ENCODE measurements around the gene PROCA1.

DNA sequence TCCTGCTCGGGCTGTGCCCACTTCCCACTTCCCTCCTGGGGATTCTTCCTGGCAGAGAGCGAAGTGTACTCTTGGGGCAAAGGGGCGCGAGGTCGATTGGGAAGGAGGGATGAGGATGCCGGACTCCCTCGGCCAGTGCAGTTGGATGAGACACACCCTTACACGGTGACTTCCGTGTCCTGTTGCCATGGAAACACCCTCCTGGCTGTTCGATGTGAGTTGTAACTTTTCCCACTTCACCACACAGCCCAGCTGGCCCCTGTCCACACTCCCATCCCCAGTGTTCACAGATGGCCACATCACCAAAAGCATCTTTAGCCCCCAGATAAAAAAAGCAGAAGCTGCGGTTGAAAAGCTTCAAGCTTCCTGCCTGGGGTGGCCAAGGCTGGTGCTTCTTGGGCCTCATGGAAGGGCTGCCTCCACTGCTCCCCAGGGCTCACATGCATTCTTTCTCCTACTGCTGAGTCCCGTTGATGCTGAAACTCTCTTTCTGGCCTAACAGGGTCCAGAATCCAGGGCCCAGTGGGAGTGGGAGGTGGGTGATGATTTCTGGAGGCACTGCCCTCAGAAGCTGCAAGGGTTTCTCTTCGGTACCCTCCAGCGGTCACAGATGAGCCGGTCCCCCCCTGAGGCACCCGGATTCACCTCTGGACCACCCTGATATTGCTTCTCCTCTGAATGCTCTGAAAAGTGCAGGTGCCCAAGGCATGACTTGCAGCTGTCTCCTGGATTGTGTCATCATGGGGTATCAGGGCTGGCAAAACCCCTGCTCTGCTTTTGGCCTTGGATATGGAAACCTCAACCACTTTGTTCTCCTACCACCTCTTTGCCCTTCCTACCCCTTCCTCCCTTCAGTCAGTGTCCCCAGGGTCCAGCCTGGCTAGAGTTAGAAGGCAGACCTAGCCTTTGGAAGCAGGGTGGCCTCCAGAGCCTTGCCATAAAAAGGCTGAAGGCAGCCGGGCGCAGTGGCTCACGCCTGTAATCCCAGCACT, 30.0 kb upstream of the PROCA1 start:
- TF ChIP-seq EP300 (IDR thresholded peaks at IDR 0.05; ENCODE audit: borderline replicate concordance in 1 of 2, low read depth in 2 of 2, low read length in 2 of 2) (no peak), POLR2AphosphoS5 (IDR thresholded peaks at IDR 0.05; ENCODE audit: low read depth, low read length) (no peak)
- TF ChIP-seq, protein P1, sequence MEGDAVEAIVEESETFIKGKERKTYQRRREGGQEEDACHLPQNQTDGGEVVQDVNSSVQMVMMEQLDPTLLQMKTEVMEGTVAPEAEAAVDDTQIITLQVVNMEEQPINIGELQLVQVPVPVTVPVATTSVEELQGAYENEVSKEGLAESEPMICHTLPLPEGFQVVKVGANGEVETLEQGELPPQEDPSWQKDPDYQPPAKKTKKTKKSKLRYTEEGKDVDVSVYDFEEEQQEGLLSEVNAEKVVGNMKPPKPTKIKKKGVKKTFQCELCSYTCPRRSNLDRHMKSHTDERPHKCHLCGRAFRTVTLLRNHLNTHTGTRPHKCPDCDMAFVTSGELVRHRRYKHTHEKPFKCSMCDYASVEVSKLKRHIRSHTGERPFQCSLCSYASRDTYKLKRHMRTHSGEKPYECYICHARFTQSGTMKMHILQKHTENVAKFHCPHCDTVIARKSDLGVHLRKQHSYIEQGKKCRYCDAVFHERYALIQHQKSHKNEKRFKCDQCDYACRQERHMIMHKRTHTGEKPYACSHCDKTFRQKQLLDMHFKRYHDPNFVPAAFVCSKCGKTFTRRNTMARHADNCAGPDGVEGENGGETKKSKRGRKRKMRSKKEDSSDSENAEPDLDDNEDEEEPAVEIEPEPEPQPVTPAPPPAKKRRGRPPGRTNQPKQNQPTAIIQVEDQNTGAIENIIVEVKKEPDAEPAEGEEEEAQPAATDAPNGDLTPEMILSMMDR (IDR thresholded peaks at IDR 0.05; ENCODE audit: control extremely low read depth in 1 of 3, insufficient read depth in 1 of 3, low read depth in 1 of 3, low read length in 3 of 3), result no peak
